HG03558 (cell line): Measurements from ENCODE around the gene ELP6.
A peak's percentile ranks its signal among the peaks of the same experiment; 100 is the strongest.

Experiments used
- ATAC-seq: cut with Tn5 transposase; IDR thresholded peaks from one replicate; pipeline ENCODE4 v1.9.1; 2021; ENCODE audit warnings: moderate number of reproducible peaks; ENCODE audit not compliant: unreplicated experiment; ENCODE audit errors: extremely low read depth

Gene ELP6

GRCh38 chr3:47513125-47513929 is at the start of gene ELP6:
ELP6 (minus strand) TSS chr3:47513712; CDS start chr3:47513590, 122 bp downstream.
- ATAC-seq: peak; percentile 73

DNA sequence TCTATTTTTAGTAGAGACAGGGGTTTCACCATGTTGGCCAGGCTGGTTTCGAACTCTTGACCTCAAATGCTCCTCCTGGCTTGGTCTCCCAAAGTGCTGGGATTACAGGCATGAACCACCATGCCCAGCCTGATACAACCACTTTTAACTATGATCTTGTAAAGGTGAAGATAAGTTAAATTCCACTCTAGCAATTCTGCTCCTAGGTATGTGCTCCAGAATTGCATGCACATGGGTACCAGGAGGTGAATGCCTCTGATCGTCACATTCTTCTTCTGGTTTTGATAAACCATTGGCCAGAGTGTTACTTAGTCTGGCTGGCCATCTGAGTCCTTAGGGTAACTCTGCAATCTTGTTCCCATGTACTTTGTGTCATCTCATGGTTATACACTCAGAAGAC is 42.8 kb upstream of the ELP6 start:
- no peak for ATAC-seq

DNA sequence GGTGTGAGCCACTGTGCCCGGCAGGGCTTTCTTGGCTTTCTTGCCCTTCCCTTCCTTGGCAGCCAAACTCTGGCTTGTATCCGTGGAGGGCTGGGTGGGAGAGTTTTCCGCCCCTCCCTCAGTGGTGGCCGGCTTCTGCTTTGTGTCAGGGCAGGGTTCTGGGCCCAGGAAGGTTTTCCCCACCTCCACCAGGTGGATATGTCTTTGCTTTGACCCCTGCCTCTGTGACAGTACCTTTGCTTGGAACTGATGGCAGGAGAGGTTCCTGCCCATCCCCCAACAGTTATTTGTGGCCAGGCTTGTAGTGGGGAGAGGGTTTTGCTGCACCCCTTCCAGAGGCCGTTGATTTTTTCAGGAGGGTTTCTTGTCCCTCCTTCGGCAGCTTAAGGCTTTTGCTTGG is 40.8 kb upstream of the ELP6 start:
- no peak for ATAC-seq

GRCh38 chr3:47553407-47553806 is 39.9 kb upstream of the ELP6 start:
- no peak for ATAC-seq

DNA sequence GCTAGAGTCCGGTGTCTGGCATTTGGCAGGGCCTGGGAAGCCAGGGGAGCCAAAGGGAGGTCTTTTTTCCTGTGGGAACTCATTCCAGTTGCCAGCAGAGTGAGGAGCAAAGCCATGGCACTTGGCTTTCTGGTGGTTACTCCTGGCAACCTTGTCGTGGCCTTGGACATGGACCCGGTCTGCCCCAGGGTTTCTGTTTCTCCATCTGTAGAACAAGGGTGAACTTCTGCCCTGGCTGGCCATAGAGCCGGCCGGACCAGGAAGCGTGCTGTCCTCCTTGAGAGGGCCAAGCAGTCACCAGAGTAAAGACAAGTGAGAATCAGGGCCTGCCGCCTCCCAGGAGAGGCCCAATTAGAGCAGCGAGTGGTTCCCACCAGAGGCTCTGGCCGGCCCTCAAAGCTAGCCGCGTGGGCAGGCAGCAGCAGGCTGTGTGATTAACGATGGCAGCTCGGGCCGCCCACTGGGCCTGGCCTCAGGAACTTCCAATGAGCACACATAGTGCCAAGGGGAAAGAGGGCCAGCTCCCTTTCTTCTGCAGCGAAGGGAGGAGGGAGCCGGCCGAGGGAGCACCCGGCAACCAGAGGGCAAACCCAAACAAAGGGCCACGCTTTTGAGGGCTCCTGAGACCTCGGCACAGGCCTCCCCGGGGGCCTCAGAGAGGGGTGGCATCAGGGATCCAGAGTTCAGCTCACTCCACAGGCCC is 29.1 kb upstream of the ELP6 start:
- ATAC-seq: no peak

- no peak for ATAC-seq
Measured at GRCh38 chr3:47541583-47542108, 28.1 kb upstream of the ELP6 start.

DNA sequence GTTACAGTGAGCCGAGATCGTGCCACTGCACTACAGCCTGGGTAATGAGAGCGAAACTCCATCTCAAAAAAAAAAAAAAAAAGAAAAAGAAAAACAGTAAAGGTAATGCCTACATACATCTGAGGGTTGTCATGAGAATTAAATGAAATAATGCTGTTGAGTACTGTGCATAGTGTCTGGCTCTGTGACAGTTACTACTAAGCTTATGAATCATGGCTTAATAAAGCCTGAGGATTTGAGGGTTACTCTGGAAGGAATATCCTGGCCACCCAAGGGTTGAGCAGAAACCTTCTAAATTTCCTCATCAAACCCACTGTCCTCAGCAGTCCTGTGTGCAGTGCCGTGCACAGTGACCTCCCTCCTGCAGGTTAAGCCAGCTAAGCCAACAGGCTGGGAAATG is 26.8 kb upstream of the ELP6 start:
- no peak for ATAC-seq

DNA sequence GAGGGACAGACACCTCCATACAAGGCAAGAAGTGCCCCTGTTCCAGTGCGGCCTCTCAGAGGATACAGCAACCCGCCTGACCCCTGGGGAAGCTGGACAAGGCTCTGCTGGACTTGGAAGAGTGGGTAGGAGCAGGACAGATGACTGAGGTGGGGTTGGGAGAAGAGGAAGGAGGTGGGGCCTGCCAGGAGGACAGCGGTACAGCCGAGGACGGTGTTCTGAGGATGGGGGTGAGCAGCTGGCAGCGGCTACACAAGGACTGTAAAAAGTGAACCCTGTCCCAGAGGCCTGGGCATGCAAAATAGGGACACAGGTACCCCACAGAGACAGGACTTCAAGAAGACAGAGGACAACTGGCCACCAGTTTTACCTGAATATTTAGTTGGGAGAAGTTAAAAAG is 23.5 kb upstream of the ELP6 start:
- ATAC-seq: no peak

GRCh38 chr3:47536221-47536891 is 22.8 kb upstream of the ELP6 start:
- no peak for ATAC-seq

GRCh38 chr3:47533996-47534454 is 20.5 kb upstream of the ELP6 start:
- no peak for ATAC-seq

- ATAC-seq: no peak
Measured at GRCh38 chr3:47533481-47533880, 20.0 kb upstream of the ELP6 start.

- ATAC-seq: no peak
Measured at GRCh38 chr3:47527952-47528725, 14.6 kb upstream of the ELP6 start.

- no peak for ATAC-seq
Measured at GRCh38 chr3:47525617-47526016, 12.1 kb upstream of the ELP6 start.

DNA sequence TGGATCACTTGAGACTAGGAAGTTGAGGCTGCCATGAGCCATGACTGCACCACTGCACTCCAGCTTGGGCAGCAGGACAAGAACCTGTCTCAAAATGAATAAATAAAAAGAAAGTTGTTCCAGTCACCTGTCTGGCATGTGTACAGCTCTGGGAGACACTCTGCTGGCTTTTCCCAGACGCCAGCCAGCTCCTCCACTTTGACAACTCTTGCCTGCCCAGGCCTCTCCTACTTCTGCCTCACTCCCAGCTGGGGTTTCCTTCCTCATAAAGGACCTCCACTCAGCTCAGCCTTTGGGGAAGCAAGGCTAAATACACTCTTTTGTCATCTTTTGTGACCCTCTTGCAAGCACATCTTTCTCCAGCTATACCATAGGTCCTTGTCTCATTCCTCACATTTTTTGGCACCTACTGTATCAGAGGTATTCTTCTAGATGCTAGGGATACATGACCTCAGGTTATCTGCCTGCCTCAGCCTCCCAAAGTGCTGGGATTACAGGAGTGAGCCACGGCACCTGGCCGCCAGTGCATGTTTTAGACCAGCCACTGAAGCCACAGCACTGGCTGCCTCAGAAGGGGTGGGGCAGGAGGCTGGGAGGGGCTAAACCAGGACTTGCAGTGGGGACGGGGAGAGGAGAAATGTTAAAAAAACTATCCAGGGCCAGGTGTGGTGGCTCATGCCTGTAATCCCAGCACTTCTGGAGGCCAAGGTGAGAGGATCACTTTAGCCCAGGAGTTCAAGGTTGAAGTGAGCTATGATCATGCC is 10.0 kb upstream of the ELP6 start:
- ATAC-seq: no peak

DNA sequence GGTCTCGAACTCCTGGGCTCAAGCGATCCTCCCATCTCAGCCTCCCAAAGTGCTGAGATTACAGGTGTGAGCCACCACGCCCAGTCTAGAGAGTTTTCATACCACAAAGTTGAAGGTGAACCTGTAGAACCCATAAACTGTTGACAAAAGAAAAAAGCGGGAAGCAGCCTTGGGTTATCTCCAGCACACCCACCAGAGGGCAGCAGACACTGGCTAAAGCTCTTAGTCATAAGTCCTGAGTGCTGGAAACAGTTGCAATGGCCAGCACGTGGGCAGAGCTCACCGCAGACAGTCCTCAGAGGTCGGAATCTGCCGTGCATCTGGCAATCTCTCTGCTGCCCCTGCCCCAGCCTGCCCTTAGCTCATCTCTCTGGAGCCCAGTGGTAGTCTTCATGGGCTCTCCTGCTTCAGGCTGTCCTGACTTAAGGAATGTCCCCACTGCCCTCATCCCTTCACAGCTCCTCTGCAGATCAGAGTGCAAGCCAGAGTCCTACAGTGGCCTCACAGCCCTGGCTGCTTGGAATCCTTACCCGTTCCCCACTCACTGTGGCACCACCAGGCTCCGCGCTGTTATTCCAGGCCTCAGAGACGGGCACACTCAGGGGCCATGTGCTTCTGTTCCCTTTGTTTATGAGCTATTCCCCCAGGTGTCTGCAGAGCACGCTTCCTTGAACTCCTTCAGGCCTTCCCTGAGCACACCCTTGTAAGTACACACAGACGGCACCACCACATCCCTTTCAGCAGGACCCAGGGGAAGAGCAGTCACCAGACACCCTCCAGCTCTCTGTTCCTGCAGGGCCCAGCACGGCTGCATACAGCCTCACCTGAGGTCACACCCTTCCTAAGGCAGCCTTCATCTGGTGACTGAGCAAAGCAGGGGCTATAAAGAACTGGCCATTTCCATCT is 8.8 kb upstream of the ELP6 start:
- ATAC-seq: no peak

DNA sequence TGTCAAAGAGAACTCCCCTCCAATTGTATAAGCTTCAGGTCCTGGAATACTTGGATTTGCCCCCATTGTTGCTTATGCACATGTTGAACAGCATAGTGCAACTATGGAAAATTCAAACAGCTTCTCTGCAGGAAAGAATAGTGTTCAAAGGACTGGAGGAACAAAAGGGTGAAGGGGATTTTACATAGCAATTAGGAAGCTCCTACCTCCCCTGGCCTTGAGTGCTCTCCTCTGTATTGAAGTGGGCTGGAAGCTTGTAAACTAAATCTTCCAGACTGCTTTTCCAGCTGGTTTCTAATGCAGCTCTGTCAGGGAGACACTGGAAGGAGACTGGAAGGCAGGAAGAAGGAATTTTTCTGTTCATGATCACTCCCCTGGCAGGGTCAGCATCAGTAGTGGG is 7.2 kb upstream of the ELP6 start:
- ATAC-seq: no peak

DNA sequence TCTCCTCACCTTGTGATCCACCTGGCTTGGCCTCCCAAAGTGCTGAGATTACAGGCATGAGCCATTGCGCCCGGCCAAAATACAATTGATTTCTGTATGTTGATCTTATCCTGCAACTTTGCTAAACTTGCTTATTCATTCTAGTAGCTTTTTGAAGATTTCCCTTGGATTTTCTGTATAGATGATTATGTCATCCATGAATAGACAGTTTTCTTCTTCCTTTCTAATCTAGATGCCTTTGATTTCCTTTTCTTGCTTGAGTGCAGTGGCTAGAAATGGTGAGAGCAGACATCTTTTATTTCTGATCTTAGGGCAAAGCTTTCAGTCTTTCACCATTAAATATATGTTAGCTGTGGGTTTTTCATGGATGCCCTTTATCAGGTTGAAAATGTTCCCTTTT is 4.4 kb upstream of the ELP6 start:
- no peak for ATAC-seq

GRCh38 chr3:47515864-47516319 is 2.4 kb upstream of the ELP6 start:
- no peak for ATAC-seq
